ENCODE results near the gene FNDC4.

The FNDC4 gene

GRCh38 chr2:27445155-27445554 is 49.8 kb downstream of the FNDC4 start:
- Histone ChIP-seq H3K36me3 (ENCODE audit: insufficient read depth, low read length) (peaks cover 47% of the 10 kb centered on the region), H3K9ac (ENCODE audit: insufficient read length) (no peak overlapping the region), H3K4me3 (no peak overlapping the region), H3K27ac (no peak overlapping the region), H3K9me3 (ENCODE audit: low read depth, low read length) (no peaks in the 10 kb centered on the region)
- TF ChIP-seq EZH2 (IDR thresholded peaks at IDR 0.05): no peak
- TF ChIP-seq POLR2AphosphoS5 (IDR thresholded peaks at IDR 0.05; ENCODE audit: borderline replicate concordance, low read depth, low read length): no peak
- TF ChIP-seq FOXP2 (optimal IDR thresholded peaks at IDR 0.05; ENCODE audit: control extremely low read depth, extremely low read length, insufficient read depth): no peak
- no peak for DNase-seq (ENCODE audit: low read depth, low spot score)

- TF ChIP-seq EZH2 (IDR thresholded peaks at IDR 0.05) (no peak), POLR2AphosphoS5 (IDR thresholded peaks at IDR 0.05; ENCODE audit: borderline replicate concordance, low read depth, low read length) (no peak; the same call in 1 of the 2 replicates), FOXP2 (optimal IDR thresholded peaks at IDR 0.05; ENCODE audit: control extremely low read depth, extremely low read length, insufficient read depth) (no peak)
- H3K9ac ChIP-seq (ENCODE audit: insufficient read length): no peak overlapping the region
- H3K27ac ChIP-seq: no peak overlapping the region
- peaks cover 46% of the 10 kb centered on the region for H3K36me3 ChIP-seq (ENCODE audit: insufficient read depth, low read length)
- H3K4me3 ChIP-seq: no peak overlapping the region
- DNase-seq (ENCODE audit: low read depth, low spot score): no peak
- H3K9me3 ChIP-seq (ENCODE audit: low read depth, low read length): no peaks in the 10 kb centered on the region
These were observed 52.1 kb downstream of the FNDC4 start for GRCh38 chr2:27442920-27443282.

GRCh38 chr2:27441958-27442919 is 52.8 kb downstream of the FNDC4 start, which contains the start of gene KRTCAP3:
Gene KRTCAP3, plus strand, starts transcription at chr2:27442381. Its CDS starts 32 bp downstream, at chr2:27442413.
- Histone ChIP-seq H3K36me3 (ENCODE audit: insufficient read depth, low read length) (peaks cover 43% of the 10 kb centered on the region), H3K9ac (ENCODE audit: insufficient read length) (no peak within 1 kb of the TSS), H3K4me3 (no peak within 1 kb of the TSS), H3K9me3 (ENCODE audit: low read depth, low read length) (no peaks in the 10 kb centered on the region), H3K27ac (no peak within 1 kb of the TSS)
- no peak for DNase-seq (ENCODE audit: low read depth, low spot score)
- no peak for TF ChIP-seq EZH2 (IDR thresholded peaks at IDR 0.05)
- no peak for TF ChIP-seq FOXP2 (optimal IDR thresholded peaks at IDR 0.05; ENCODE audit: control extremely low read depth, extremely low read length, insufficient read depth)
- TF ChIP-seq POLR2AphosphoS5 (IDR thresholded peaks at IDR 0.05; ENCODE audit: borderline replicate concordance, low read depth, low read length): no peak; the same call in 1 of the 2 replicates
